Measurements from ENCODE around the gene MRGPRE.

MRGPRE gene

DNA sequence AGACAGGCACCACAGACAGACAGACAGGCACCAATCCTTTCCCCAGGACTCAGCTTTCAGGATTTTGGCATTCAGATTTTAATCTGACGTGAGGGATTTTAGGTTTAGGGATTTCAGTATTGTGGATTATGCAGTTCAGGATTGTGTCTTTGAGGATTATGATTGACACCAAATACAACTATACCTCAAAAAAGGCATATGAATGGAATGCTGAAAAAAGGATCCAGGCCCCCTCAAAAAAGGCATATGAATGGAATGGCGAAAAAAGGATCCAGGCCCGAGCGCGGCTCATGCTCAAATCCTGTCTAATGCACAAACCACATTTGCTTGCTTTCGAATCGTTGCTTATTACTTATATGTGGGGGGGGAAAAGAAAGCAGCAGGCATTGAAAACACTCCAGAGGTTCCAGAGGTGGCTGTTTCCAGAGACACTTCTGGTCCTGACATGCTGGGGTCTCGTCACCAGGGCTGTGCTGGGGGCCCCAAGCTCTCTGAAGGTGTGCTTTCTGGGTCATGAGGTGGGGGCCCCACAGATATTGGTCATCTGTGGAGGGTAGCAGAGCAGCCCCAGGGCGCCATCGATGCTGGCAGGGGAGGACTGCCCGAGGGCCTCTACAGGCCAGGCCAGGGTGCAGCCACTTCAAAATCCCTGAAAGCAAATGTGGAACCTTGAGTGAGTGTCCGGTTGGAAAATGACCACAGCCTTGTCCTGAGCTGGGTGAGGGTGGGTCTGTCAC is 50.3 kb downstream of the MRGPRE start:
- Histone ChIP-seq H3K27ac (no peak overlapping the region), H3K4me3 (no peak overlapping the region), H3K4me1 (no peaks in the 10 kb centered on the region), H3K9me3 (peaks cover 0 to 3% (median 0%) of the 10 kb centered on the region in 3 donors), H3K27me3 (no peaks in the 10 kb centered on the region), H3K36me3 (no peaks in the 10 kb centered on the region)
- intact Hi-C loops (cut with DNase I; ENCODE audit: low total_unique reads) = no loop called here
- DNase-seq = no peak
- TF ChIP-seq, protein P1, sequence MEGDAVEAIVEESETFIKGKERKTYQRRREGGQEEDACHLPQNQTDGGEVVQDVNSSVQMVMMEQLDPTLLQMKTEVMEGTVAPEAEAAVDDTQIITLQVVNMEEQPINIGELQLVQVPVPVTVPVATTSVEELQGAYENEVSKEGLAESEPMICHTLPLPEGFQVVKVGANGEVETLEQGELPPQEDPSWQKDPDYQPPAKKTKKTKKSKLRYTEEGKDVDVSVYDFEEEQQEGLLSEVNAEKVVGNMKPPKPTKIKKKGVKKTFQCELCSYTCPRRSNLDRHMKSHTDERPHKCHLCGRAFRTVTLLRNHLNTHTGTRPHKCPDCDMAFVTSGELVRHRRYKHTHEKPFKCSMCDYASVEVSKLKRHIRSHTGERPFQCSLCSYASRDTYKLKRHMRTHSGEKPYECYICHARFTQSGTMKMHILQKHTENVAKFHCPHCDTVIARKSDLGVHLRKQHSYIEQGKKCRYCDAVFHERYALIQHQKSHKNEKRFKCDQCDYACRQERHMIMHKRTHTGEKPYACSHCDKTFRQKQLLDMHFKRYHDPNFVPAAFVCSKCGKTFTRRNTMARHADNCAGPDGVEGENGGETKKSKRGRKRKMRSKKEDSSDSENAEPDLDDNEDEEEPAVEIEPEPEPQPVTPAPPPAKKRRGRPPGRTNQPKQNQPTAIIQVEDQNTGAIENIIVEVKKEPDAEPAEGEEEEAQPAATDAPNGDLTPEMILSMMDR (IDR thresholded peaks at IDR 0.05) = no peak

DNA sequence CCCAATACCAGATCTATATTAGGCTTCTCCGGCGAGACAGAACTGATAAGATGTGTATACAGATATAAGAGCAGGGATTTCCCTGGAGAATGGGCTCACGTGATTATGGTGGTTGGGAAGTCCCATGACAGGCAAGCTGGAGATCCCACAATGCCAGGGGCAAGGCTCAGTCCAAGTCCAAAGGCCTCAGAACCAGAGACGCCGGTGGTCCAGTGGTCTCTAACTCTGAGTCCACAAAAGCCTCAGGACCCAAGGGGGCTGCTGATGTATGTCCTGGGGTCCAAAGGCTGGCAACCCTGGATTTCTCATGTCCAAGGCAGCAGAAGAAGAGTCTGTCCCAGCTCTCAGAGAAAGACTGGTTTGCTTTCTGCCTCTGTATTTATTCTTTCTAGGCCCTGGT is 51.3 kb downstream of the MRGPRE start:
- Histone ChIP-seq H3K27ac (no peak overlapping the region), H3K9me3 (peaks cover 0 to 12% (median 0%) of the 10 kb centered on the region in 3 donors), H3K4me3 (no peak overlapping the region), H3K27me3 (no peaks in the 10 kb centered on the region), H3K36me3 (no peaks in the 10 kb centered on the region), H3K4me1 (no peaks in the 10 kb centered on the region)
- intact Hi-C loops (cut with DNase I; ENCODE audit: low total_unique reads) = no loop called here
- DNase-seq = peak; percentile 13 to 23
- TF ChIP-seq, protein P1 (IDR thresholded peaks at IDR 0.05) = no peak

DNA sequence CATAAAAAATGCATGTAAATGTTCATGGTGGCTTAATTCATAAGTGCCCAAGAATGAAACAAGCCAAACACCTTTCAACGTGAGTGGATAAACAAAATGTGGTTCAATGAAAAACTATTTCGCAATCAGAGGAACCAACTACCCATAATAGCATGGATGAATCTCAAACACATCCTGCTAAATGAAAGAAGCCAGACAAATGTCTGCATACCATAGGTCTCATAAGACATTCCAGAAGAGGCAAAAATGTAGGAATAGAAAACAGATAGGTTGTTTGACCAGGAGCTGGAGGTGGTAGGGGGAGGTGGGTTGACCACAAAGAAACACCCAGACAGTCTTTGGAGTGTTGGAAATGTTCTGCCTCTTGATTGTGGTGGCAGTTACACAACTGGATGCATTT is 53.9 kb downstream of the MRGPRE start:
- intact Hi-C loops (cut with DNase I; ENCODE audit: low total_unique reads) = no loop called here
- TF ChIP-seq, protein P1 (IDR thresholded peaks at IDR 0.05) = no peak
- Histone ChIP-seq H3K4me3 (no peak overlapping the region), H3K27me3 (no peaks in the 10 kb centered on the region), H3K36me3 (no peaks in the 10 kb centered on the region), H3K4me1 (no peaks in the 10 kb centered on the region), H3K27ac (no peak overlapping the region), H3K9me3 (peaks cover 0 to 12% (median 0%) of the 10 kb centered on the region in 3 donors)
- DNase-seq = no peak

DNA sequence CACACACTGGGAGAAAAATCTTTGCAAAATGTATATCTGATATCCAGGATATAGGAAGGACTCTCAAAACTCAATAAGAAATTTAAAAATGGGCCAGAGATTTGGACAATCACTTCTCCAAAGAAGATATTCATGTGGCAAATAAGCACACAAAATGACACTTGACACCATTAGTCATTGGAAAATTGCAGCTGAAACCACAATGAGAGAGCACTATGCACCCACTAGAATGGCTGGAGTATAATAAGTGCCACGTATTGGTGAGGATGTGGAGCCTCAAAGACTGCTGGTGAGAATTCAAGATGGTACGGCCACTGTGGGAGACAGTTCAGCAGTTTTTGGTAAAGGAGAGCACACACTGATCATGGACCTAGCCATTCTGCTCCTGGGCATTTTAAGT is 54.3 kb downstream of the MRGPRE start:
- Histone ChIP-seq H3K27me3 (no peaks in the 10 kb centered on the region), H3K36me3 (no peaks in the 10 kb centered on the region), H3K9me3 (peaks cover 0 to 12% (median 0%) of the 10 kb centered on the region in 3 donors), H3K4me1 (no peaks in the 10 kb centered on the region), H3K27ac (no peak overlapping the region), H3K4me3 (no peak overlapping the region)
- intact Hi-C loops (cut with DNase I; ENCODE audit: low total_unique reads) = no loop called here
- DNase-seq = no peak
- TF ChIP-seq, protein P1 (IDR thresholded peaks at IDR 0.05) = no peak
